Choroid plexus epithelial cell (primary cell): ENCODE data around the gene PIK3R1.

Experiments
- DNase-seq: peaks from one replicate; pipeline ENCODE4 v3.0.0-alpha.2; 2010; ENCODE audit warnings: low read depth
- H3K4me3 ChIP-seq: 2 replicates; pipeline ENCODE4 v1.5.1; 2011; ENCODE audit warnings: low read depth, mild to moderate bottlenecking, control low read depth, low read length, moderate library complexity
- TF ChIP-seq, protein P1 (sequence below): conservative IDR thresholded peaks from 2 replicates; pipeline ENCODE4 v1.5.1; 2011; ENCODE audit warnings: low read depth, mild to moderate bottlenecking, control low read depth, inconsistent platforms, low read length, moderate library complexity

Gene PIK3R1

DNA sequence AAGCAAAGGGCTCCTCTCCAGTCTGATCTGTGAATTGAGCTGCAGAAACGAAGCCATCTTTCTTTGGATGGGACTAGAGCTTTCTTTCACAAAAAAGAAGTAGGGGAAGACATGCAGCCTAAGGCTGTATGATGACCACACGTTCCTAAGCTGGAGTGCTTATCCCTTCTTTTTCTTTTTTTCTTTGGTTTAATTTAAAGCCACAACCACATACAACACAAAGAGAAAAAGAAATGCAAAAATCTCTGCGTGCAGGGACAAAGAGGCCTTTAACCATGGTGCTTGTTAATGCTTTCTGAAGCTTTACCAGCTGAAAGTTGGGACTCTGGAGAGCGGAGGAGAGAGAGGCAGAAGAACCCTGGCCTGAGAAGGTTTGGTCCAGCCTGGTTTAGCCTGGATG lies 82.1 kb downstream of the PIK3R1 start:
- H3K4me3 ChIP-seq, result no peak overlapping the region
- TF ChIP-seq, protein P1, sequence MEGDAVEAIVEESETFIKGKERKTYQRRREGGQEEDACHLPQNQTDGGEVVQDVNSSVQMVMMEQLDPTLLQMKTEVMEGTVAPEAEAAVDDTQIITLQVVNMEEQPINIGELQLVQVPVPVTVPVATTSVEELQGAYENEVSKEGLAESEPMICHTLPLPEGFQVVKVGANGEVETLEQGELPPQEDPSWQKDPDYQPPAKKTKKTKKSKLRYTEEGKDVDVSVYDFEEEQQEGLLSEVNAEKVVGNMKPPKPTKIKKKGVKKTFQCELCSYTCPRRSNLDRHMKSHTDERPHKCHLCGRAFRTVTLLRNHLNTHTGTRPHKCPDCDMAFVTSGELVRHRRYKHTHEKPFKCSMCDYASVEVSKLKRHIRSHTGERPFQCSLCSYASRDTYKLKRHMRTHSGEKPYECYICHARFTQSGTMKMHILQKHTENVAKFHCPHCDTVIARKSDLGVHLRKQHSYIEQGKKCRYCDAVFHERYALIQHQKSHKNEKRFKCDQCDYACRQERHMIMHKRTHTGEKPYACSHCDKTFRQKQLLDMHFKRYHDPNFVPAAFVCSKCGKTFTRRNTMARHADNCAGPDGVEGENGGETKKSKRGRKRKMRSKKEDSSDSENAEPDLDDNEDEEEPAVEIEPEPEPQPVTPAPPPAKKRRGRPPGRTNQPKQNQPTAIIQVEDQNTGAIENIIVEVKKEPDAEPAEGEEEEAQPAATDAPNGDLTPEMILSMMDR, result no peak
- DNase-seq, result no peak

GRCh38 chr5:68298479-68298878 lies 82.9 kb downstream of the PIK3R1 start:
- TF ChIP-seq, protein P1, result no peak
- DNase-seq, result no peak
- H3K4me3 ChIP-seq, result no peak overlapping the region

DNA sequence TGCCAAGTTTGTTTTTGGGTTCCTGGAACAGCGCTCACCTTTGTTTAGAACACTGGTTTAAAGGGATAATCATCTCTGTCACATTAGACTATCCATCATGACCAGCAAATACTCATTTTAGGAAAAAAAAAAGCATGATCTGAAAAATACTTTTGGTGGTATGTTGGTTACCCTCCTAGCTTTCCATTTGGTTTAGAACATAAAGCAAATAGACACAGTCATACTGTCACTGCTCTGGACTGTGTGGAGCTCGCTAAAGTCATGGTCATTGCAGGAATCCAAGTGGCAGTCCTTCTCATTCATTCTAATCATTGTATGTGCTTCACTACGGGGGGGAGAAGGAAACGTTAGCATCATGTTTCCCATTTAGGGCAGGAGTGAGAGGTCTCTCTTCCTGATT lies 83.5 kb downstream of the PIK3R1 start:
- TF ChIP-seq, protein P1, result no peak
- H3K4me3 ChIP-seq, result no peak overlapping the region
- DNase-seq, result no peak

DNA sequence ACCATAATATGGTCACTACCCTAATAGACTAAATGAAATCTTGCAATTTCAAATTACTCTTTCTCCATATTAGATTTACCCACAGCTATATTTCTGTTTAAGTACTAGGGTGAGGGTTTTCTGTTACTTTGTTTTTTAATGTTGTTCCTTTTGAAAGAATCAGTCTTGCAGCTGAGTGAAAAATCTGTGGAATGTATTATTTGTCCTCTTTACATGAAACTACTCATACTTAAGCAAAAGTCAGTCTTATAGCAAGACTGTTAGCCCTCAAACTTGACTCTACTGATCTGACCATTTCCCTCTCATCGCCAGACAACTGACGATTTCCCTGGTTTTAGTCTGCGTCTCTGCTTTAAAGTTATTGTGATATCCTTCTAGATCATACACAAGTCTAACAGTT lies 84.0 kb downstream of the PIK3R1 start:
- no peak overlapping the region for H3K4me3 ChIP-seq
- peak; percentile 55 for DNase-seq
- TF ChIP-seq, protein P1, result no peak

GRCh38 chr5:68303038-68303738 lies 87.6 kb downstream of the PIK3R1 start:
- H3K4me3 ChIP-seq, result no peak overlapping the region
- TF ChIP-seq, protein P1, result no peak
- DNase-seq, result peak; percentile 26

DNA sequence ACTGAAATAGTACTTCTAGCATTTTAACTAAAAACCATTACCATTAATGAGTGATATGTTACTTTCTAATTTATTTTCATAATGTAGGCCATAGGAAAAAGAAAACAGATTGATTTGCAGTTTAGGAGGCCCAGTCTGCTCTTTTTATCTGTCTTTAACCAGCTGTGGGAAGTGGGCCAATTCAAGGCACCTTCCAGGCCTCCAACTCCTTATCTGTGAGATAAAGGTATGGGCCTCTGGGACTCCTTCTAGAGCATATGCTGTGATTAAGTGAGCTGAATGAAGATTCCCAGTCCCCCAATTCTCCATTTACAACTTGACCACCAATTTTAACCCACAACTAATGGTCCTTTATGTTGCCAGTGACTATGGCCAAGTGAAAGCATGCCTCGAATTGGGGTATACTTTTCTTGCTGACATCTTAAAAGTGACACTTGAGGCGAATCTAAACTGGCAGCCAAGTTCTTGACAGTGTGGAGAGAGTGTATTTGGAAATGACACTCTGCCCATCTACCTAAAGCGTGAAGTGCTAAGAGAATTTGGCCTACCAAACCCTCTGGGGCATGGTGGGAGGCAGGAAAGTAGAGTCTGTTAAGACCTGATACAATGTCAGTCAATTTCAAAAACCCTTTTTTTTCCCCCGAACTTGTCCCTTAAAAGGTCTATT lies 88.3 kb downstream of the PIK3R1 start:
- TF ChIP-seq, protein P1, result no peak
- no peak overlapping the region for H3K4me3 ChIP-seq
- DNase-seq, result no peak

DNA sequence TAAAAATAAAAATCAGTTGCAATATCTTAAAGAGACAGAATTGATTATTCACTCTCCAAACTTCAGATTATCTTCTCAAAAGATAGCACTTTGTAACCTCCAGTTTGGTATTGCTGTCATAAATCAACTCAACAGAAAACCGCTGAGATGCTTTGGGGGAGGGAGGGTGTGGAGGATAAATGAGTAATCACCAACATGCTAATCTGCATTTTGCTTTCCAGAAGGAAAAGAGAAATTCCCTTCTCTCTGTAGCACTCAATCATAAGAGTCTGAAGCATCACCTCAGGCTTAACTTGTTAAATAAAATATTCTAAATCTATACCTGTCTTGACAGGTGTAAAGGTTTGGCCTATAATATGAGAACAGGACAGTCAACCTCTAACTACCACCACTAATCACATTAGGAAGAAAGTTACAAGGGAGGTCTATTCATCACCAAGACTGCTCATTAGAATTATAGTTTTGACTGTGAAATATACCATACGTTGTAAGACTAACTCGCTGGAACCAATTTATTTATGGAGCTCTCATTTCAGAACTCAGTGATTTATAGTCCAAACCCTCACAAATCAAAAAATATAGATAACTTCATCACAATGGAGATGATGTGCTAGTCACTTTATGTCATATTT lies 89.0 kb downstream of the PIK3R1 start:
- DNase-seq, result no peak
- no peak overlapping the region for H3K4me3 ChIP-seq
- TF ChIP-seq, protein P1, result no peak
